GM18907 (cell line): ENCODE results near the gene PCBD1.

Experiments
- ATAC-seq: cut with Tn5 transposase; IDR thresholded peaks from one replicate; pipeline ENCODE4 v1.9.1; 2021; ENCODE audit warnings: mild to moderate bottlenecking, moderate library complexity; ENCODE audit not compliant: unreplicated experiment

The PCBD1 gene

GRCh38 chr10:70838270-70838805 is 50.0 kb downstream of the PCBD1 start:
- ATAC-seq, result no peak

- no peak for ATAC-seq
These were observed 50.7 kb downstream of the PCBD1 start for GRCh38 chr10:70837660-70838059.

GRCh38 chr10:70836319-70836718 is 52.0 kb downstream of the PCBD1 start:
- no peak for ATAC-seq

GRCh38 chr10:70834441-70835151 is 53.8 kb downstream of the PCBD1 start:
- ATAC-seq, result no peak

GRCh38 chr10:70834021-70834420 is 54.3 kb downstream of the PCBD1 start:
- ATAC-seq, result no peak

GRCh38 chr10:70833601-70834000 is 54.8 kb downstream of the PCBD1 start:
- ATAC-seq, result no peak
